GM19467 (cell line): ENCODE data around the gene SKIL.

Source experiments
- ATAC-seq: cut with Tn5 transposase; IDR thresholded peaks from one replicate; pipeline ENCODE4 v1.9.1; 2021; ENCODE audit warnings: mild to moderate bottlenecking, moderate library complexity; ENCODE audit not compliant: unreplicated experiment

The SKIL gene

DNA sequence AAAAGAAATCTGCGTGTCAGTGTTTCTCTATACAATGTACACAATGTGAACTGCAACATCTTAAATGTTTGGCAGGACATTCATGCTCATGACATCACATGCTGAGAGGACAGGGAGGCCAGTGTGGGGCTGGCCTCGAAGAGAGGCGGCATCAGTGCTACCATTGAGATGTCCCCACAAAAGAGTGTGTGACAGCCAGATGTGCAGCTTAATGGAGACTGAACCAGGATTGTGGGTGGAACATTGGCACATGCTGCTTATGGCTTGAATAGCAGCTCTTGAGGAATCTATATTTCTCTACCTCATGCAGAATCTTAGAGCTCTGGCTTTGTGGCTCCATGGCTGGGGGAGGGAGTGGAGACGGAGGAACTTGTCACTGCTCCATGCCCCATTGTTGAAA, 79.7 kb downstream of the SKIL start:
- no peak for ATAC-seq

DNA sequence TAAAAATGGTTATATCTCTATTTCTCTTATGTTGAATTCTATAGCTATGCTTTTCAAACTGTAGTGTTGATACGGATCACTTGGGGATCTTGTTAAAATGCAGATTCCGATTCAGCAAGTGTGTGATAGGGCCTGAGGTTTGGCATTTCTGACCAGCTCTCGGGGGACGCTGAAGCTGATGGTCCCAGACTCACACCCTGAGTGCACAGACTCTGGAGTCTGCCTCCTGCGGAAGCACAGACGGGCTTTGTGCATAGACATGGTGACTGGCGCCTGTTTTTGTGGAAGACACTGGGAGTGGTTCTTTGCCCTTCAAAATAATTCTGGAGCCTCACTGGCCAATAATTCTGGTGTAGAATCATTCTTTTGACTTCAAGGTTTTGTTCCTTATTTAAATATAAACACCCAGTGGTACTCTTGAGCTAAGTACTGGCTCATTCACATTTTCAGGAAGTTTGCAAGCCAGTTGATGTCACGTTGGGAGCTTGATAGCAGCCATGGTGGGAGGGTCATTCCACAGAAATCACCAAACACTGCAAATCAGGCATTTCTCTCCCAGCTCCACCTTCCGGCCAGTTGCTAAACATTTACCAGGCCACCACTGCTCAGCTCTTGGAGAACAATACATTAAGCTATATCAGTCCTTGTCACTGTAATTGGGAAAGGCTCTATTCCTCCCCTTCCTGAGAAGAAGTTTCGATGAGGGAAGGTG, 80.3 kb downstream of the SKIL start:
- ATAC-seq: no peak

DNA sequence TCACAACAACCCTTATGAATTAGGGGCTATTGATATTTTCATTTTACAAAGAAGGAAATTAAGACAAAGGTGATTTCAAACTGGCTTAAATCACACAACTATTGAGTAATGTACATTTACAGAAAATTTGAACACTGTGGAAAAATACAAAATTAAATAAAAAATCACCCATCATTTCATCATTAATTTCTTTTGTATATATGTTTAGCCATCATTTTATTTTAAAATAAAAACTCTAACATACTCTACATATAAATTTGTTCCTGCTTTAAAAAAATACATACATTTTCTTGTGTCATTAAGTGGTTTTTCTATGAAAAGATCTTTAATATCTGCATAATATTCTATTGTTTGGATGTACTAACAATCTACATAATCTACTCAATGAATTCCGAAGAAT, 81.3 kb downstream of the SKIL start:
- ATAC-seq: no peak

DNA sequence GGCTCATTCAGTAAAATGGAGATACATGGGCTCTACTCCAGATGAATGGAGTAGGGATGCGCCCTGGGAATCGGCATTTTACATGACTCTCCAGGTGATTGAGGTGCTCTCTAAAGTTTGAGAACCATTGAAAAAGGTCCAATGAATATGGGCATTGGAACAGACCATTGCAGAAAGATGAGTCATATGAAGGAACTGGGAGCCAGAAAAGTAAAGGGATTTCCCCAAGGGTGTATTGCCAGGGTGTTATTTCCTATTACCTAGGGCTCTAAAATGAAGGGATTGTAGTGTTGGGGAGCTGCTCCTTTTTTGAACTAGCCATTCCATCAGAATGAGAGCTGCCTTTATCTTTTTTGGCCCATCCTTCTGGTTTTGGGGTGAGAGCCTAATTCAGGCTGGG, 82.8 kb downstream of the SKIL start:
- no peak for ATAC-seq

DNA sequence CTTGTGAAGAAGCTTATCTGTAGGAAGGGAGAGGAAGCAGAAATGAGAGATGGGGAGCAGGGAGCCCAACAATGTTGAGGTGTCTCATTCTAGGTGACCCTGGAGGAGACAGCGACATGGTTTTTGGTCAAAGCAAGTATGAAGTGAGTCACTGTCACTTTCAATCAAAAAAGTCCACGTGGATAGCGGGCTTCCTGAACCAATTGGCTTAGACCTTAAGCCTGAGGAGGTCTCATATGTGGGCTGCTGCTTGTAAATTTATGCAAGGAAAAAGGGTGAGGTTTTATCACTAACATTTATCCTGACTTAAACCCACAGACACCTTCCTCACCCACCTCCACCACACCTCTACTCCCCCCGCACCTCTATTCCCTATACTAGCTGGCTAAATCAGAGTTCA, 83.9 kb downstream of the SKIL start:
- ATAC-seq: no peak

DNA sequence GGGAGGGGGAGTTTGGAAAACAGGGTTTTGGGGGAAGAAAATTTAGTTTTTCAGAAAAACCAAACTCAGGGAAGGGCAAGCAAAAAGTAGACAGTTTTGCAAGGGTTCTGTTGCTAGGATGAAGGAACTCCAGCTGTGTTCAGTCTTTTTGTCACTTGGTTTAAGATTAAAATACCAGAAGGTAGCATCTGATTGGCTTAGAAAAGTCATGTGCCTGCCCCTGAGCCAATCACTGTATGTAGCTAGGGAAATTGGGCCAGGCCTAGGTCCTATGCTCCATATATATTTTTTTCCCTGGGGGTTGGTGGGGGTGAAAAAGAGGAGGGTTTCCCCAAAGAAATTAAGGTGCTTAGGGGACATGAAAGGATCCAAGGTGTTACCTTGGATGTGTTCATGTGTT, 85.4 kb downstream of the SKIL start:
- no peak for ATAC-seq

DNA sequence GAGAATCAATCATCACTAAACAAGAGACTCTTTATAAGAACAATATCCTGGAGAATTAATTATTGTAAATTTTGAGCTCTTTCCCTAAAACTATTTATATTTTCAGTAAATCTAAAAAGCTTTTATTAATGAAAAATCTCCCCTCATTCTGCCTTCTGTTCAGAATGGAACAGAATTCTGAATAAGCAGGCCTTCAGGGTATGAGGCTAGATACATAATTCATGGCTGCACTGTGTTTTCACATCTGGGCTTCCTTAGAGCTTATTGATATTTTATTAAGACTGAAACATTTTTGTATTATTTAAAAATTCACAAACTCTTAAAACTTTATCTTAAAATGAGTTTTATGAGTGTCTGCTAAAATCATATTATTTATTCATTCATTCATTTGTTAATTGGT, 85.9 kb downstream of the SKIL start:
- ATAC-seq: no peak
